OCI-LY3 (cell line): ENCODE data around the gene FAM163B.
"Not testable (repeated sequence)": the region's sequence is repeated elsewhere in the genome, so short reads cannot be mapped to it uniquely, and the experiment has no call there.

Experiments used
- CTCF ChIP-seq: fragments of 200-600, 300-600 bp; sonication (generic); IDR thresholded peaks from 2 replicates; pipeline ENCODE4 v1.5.1; 2014; ENCODE audit warnings: antibody characterized with exemption, low read length, low read depth
- EZH2phosphoT487 ChIP-seq: fragments of 200-600 bp; shearing (Covaris generic); IDR thresholded peaks from 2 replicates; pipeline ENCODE4 v1.6.1; 2018; ENCODE audit warnings: antibody characterized with exemption, mixed run types, low read depth

DNA sequence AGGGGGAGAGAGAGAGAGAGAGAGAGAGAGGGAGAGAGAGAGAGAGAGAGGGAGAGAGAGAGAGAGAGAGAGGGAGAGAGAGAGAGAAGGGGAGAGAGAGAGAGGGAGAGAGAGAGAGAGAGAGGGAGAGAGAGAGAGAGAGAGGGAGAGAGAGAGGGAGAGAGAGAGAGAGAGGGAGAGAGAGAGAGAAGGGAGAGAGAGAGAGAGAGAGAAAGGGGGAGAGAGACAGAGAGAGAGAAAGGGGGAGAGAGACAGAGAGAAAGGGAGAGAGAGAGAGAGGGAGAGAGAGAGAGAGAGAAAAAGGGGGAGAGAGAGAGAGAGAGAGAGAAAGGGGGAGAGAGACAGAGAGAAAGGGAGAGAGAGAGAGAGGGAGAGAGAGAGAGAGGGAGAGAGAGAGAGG is 45.4 kb downstream of the FAM163B start:
- TF ChIP-seq CTCF, EZH2phosphoT487: not testable (repeated sequence)
